H1 (cell line): Measurements from ENCODE around the gene MED19.

Experiments used
- EZH2 ChIP-seq: fragments of 200-600 bp; sonication (generic); IDR thresholded peaks from 2 replicates; pipeline ENCODE4 v1.7.1; 2012; ENCODE audit warnings: low read depth, mild to moderate bottlenecking, moderate library complexity, low read length, inconsistent platforms; ENCODE audit not compliant: severe bottlenecking
- GABPA ChIP-seq: IDR thresholded peaks from 2 replicates; pipeline ENCODE4 v1.6.1; 2011; ENCODE audit warnings: mild to moderate bottlenecking, low read length, moderate library complexity, borderline replicate concordance; ENCODE audit not compliant: insufficient read depth
- POLR2A ChIP-seq, 2 experiments: IDR thresholded peaks; 1 replicate in 1 of 2; 2 replicates in 1 of 2; pipeline ENCODE4 v1.6.1; 2011; ENCODE audit warnings: low read depth in 2 of 2, low read length in 2 of 2, mild to moderate bottlenecking in 2 of 2; ENCODE audit errors: control extremely low read depth in 1 of 2
- RXRA ChIP-seq: IDR thresholded peaks from 2 replicates; pipeline ENCODE4 v1.6.1; 2011; ENCODE audit warnings: low read depth, mild to moderate bottlenecking, low read length, moderate library complexity; ENCODE audit not compliant: insufficient read depth
- SIRT6 ChIP-seq: IDR thresholded peaks from one replicate; pipeline ENCODE4 v1.7.1; 2012; ENCODE audit warnings: low read length, inconsistent platforms
- TF ChIP-seq, protein P1 (sequence below), 3 experiments: IDR thresholded peaks; 1 replicate in 2 of 3; 2 replicates in 1 of 3; pipeline versions ENCODE4 v1.5.1 to v1.6.1; 2011; ENCODE audit warnings: low read length in 3 of 3, mild to moderate bottlenecking in 3 of 3, inconsistent platforms in 2 of 3, low read depth in 1 of 3, moderate library complexity in 1 of 3; ENCODE audit not compliant: insufficient read depth in 1 of 3; ENCODE audit errors: control extremely low read depth in 1 of 3

DNA sequence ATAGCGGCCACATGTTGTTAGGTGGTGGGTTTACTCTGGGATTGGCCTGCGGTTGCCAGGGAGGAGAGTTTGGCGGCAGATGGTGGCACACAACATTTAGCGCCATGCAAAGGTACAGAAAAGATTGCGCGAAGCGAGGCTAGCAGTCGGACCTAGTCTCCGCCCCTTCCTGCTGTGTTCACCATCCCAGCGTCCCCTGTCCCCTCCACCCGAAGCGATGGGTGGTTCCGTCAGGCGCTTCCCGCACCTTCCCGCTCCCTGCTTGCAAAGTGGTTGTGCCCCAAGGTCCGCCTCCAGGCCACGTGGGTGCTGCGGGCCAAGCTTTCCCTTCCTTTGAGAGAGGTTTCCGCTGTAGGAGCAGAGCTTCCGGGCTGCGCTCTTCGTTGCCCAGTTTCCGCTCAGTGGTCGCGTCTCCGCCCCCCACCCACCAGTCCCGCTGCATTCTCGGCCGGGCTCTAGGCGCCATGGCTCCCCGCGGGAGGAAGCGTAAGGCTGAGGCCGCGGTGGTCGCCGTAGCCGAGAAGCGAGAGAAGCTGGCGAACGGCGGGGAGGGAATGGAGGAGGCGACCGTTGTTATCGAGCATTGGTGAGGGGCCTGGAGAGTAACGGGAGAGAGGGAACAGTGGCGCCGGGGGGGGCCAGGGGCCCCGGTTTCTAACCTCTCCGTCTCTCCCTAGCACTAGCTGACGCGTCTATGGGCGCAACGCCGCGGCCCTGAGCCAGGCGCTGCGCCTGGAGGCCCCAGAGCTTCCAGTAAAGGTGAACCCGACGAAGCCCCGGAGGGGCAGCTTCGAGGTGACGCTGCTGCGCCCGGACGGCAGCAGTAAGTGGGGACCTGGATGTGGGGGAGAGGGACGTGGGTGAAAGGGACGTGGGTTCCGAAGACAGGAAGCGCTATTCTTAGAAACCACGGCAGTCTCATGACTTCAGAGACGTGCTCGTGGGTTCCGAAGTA is 29.4 kb upstream of the MED19 start, which contains the start of gene SELENOH:
- TF ChIP-seq RXRA (no peak), EZH2 (no peak), SIRT6 (no peak), GABPA (peak; percentile 98), POLR2A (IDR thresholded peaks at IDR 0.05; ENCODE audit: control extremely low read depth in 1 of 2, low read depth in 2 of 2, low read length in 2 of 2) (peak; percentile 88 to 98)
- TF ChIP-seq, protein P1, sequence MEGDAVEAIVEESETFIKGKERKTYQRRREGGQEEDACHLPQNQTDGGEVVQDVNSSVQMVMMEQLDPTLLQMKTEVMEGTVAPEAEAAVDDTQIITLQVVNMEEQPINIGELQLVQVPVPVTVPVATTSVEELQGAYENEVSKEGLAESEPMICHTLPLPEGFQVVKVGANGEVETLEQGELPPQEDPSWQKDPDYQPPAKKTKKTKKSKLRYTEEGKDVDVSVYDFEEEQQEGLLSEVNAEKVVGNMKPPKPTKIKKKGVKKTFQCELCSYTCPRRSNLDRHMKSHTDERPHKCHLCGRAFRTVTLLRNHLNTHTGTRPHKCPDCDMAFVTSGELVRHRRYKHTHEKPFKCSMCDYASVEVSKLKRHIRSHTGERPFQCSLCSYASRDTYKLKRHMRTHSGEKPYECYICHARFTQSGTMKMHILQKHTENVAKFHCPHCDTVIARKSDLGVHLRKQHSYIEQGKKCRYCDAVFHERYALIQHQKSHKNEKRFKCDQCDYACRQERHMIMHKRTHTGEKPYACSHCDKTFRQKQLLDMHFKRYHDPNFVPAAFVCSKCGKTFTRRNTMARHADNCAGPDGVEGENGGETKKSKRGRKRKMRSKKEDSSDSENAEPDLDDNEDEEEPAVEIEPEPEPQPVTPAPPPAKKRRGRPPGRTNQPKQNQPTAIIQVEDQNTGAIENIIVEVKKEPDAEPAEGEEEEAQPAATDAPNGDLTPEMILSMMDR (IDR thresholded peaks at IDR 0.05; ENCODE audit: control extremely low read depth in 1 of 3, insufficient read depth in 1 of 3, low read depth in 1 of 3, low read length in 3 of 3) = peak in 1 of 3 experiments; percentile 5; a peak in 1 of 4 replicates
